HepG2 (cell line): Measurements from ENCODE around the gene GALNT17. TPM values are rescaled to one million over a fixed set of nuclear protein-coding genes. Genes with fewer than 3 reads are reported as not detected.

Experiments used
- ATAC-seq: fragments of 200-7000 bp; cut with Tn5 transposase; 3 replicates; pipeline ENCODE4 v1.9.1; 2020; ENCODE audit warnings: mild to moderate bottlenecking, moderate library complexity
- BruUV-seq: library from RNA; stranded (reverse); fragments of 400-500 nt; replicated peaks from 2 replicates; lab custom pipeline; 2021; lab: Mats Ljungman, UMichigan
- CTCF ChIA-PET: fragments of 300-600 bp; formaldehyde crosslinking; extraction: SDS; loops from one replicate; lab custom pipeline; 2021; ENCODE audit warnings: low total read pairs, inconsistent platforms, low intra/inter-chr PET ratio; lab: Yijun Ruan, JAX
- POLR2A ChIA-PET: fragments of 350-600 bp; sonication (Branson Sonifier 250); formaldehyde crosslinking; loops from one replicate; lab custom pipeline; 2020; ENCODE audit warnings: antibody characterized with exemption, inconsistent platforms; lab: Yijun Ruan, JAX
- DNase-seq: peaks from one replicate; pipeline ENCODE4 v3.0.0-alpha.2; 2015; ENCODE audit warnings: low spot score
- FAIRE-seq: peaks from 3 replicates; lab custom pipeline; 2011; peaks lifted over from hg19 to GRCh38; lab: Jason Lieb, UNC
- H2AFZ ChIP-seq: one replicate; pipeline ENCODE4 v1.6.1; 2011; ENCODE audit warnings: low read length, inconsistent platforms
- H3K27ac ChIP-seq: fragments of 300-600 bp; 3 replicates; pipeline ENCODE4 v1.8.0; 2011; ENCODE audit warnings: mixed run types, mild to moderate bottlenecking, mixed read lengths, low read length, inconsistent platforms; ENCODE audit not compliant: insufficient read depth; ENCODE audit errors: extremely low read length
- H3K27me3 ChIP-seq, 2 experiments: fragments of 200-600 bp in 1 of 2; 2 replicates in 1 of 2; 3 replicates in 1 of 2; pipeline versions ENCODE4 v1.6.0 to v1.8.0; 2011; ENCODE audit warnings: low read length in 2 of 2, mild to moderate bottlenecking in 2 of 2, moderate library complexity in 2 of 2, inconsistent platforms in 1 of 2; ENCODE audit not compliant: insufficient read depth in 2 of 2, control insufficient read depth in 1 of 2
- H3K36me3 ChIP-seq, 2 experiments: fragments of 200-600 bp in 1 of 2; replicated peaks in 1 of 2; 2 replicates in 1 of 2; 3 replicates in 1 of 2; pipeline versions ENCODE4 v1.5.1 to v1.8.0; 2011; ENCODE audit warnings: low read length in 2 of 2, inconsistent platforms in 1 of 2; ENCODE audit not compliant: insufficient read depth in 2 of 2, control insufficient read depth in 1 of 2
- H3K4me1 ChIP-seq: 2 replicates; pipeline ENCODE4 v1.5.1; 2012; ENCODE audit warnings: low read length, inconsistent platforms; ENCODE audit not compliant: insufficient read depth
- H3K4me2 ChIP-seq: 2 replicates; pipeline ENCODE4 v1.6.0; 2011; ENCODE audit warnings: low read depth, low read length, inconsistent platforms
- H3K4me3 ChIP-seq, 3 experiments: fragments of 200-600 bp in 1 of 3; sonication (generic), shearing (Covaris generic) in 1 of 3; replicated peaks in 1 of 3; 2 replicates each; pipeline ENCODE4 v1.5.1; 2011 to 2016; ENCODE audit warnings: low read length in 3 of 3, inconsistent platforms in 2 of 3, low read depth in 2 of 3, mild to moderate bottlenecking in 2 of 3, control low read depth in 1 of 3, mixed read lengths in 1 of 3; ENCODE audit not compliant: insufficient read depth in 1 of 3
- H3K79me2 ChIP-seq: one replicate; pipeline ENCODE4 v1.6.1; 2011; ENCODE audit warnings: low read length, inconsistent platforms; ENCODE audit not compliant: insufficient read depth
- H3K9ac ChIP-seq: 2 replicates; pipeline ENCODE4 v1.6.0; 2011; ENCODE audit warnings: mild to moderate bottlenecking, low read depth, low read length, inconsistent platforms; ENCODE audit not compliant: insufficient read depth
- H3K9me3 ChIP-seq: 2 replicates; pipeline ENCODE4 v1.5.1; 2012; ENCODE audit warnings: mild to moderate bottlenecking, low read length
- H4K20me1 ChIP-seq: 2 replicates; pipeline ENCODE4 v1.6.0; 2011; ENCODE audit warnings: inconsistent platforms, mild to moderate bottlenecking, low read length, moderate library complexity; ENCODE audit not compliant: insufficient read depth
- ADNP ChIP-seq: sonication (generic); formaldehyde crosslinking; IDR thresholded peaks from 2 replicates; pipeline ENCODE4 v1.4.0; 2020; ENCODE audit warnings: missing genetic modification reagents
- ELF3 ChIP-seq: IDR thresholded peaks from 2 replicates; pipeline ENCODE4 v1.6.1; 2016; ENCODE audit warnings: missing genetic modification reagents, missing compliant biosample characterization
- HNRNPK ChIP-seq: fragments of 200-400 bp; formaldehyde crosslinking; IDR thresholded peaks from 2 replicates; pipeline ENCODE4 v1.6.1; 2018; ENCODE audit warnings: low read length, low read depth, moderate library complexity, mild to moderate bottlenecking; ENCODE audit not compliant: poor library complexity, severe bottlenecking
- RAD21 ChIP-seq: fragments of 450-650 bp; formaldehyde crosslinking; IDR thresholded peaks from 2 replicates; pipeline ENCODE4 v1.5.0; 2020; ENCODE audit warnings: mild to moderate bottlenecking
- RXRB ChIP-seq: IDR thresholded peaks from 2 replicates; pipeline ENCODE4 v1.6.1; 2016; ENCODE audit warnings: borderline replicate concordance, missing genetic modification reagents, missing compliant biosample characterization
- SALL1 ChIP-seq: sonication (generic); formaldehyde crosslinking; IDR thresholded peaks from 2 replicates; pipeline ENCODE4 v1.8.0; 2022; ENCODE audit warnings: mild to moderate bottlenecking, missing genetic modification reagents
- SALL2 ChIP-seq: sonication (generic); formaldehyde crosslinking; IDR thresholded peaks from 2 replicates; pipeline ENCODE4 v1.8.1; 2023; ENCODE audit warnings: mild to moderate bottlenecking, missing genetic modification reagents, inconsistent platforms
- STAG1 ChIP-seq: sonication (generic); formaldehyde crosslinking; IDR thresholded peaks from 2 replicates; pipeline ENCODE4 v1.4.0; 2020; ENCODE audit warnings: missing genetic modification reagents
- TEAD3 ChIP-seq: optimal IDR thresholded peaks from 2 replicates; pipeline ENCODE3; 2016; ENCODE audit warnings: borderline replicate concordance
- ZNF121 ChIP-seq: sonication (generic); formaldehyde crosslinking; IDR thresholded peaks from 2 replicates; pipeline ENCODE4 v1.5.0; 2020; ENCODE audit warnings: mild to moderate bottlenecking, missing genetic modification reagents
- ZNF263 ChIP-seq: sonication (generic); formaldehyde crosslinking; IDR thresholded peaks from 2 replicates; pipeline ENCODE4 v1.4.0; 2020; ENCODE audit warnings: missing genetic modification reagents
- ZNF331 ChIP-seq: sonication (generic); formaldehyde crosslinking; IDR thresholded peaks from 2 replicates; pipeline ENCODE4 v1.4.0; 2020; ENCODE audit warnings: missing genetic modification reagents
- WGBS: methylation state at CpG from one replicate; pipeline ENCODE4 v1.1.6; 2017; ENCODE audit warnings: low lambda C conversion rate; 5-methylcytosine and 5-hydroxymethylcytosine counted together
- in situ Hi-C: cut with HindIII; loops from 2 replicates; pipeline ENCODE4 v1.10.0; 2017; ENCODE audit warnings: low pct_unique_long_range_greater_than_20kb; ENCODE audit not compliant: extremely low pct_ligation_motif_present
- intact Hi-C: fragments of 100-400 bp; cut with micrococcal nuclease; formaldehyde crosslinking; loops from one replicate; pipeline ENCODE4 v1.10.0; 2022; ENCODE audit not compliant: unreplicated experiment
- polyA plus RNA-seq, 8 experiments: library from polyadenylated mRNA; depleted of rRNA in 3 of 8; stranded (reverse) in 7 of 8; unstranded in 1 of 8; fragments of >200 nt; fragmentation: Illumina TruSeq in 4 of 8; extraction: Trizol in 4 of 8; gene quantifications; 2 replicates each; pipeline versions ENCODE4 v1.2.1 to v1.2.3, GENCODE V29; 2011 to 2016; ENCODE audit warnings: low read depth in 4 of 8, missing spikeins in 1 of 8, mixed read lengths in 1 of 8; ENCODE audit not compliant: insufficient read depth in 1 of 8
- total RNA-seq, 5 experiments: library from RNA; depleted of rRNA; stranded (reverse); fragments of >200 nt; fragmentation: Illumina TruSeq; extraction: Trizol; gene quantifications; 2 replicates each; pipeline ENCODE4 v1.2.3, GENCODE V29; 2016; ENCODE audit warnings: low read depth in 1 of 5
- TF ChIP-seq, protein P1 (sequence below): IDR thresholded peaks from 2 replicates; pipeline ENCODE4 v1.6.1; 2016; ENCODE audit warnings: missing compliant biosample characterization, missing genetic modification reagents, borderline replicate concordance
- TF ChIP-seq, protein P2 (sequence below): sonication (generic); formaldehyde crosslinking; IDR thresholded peaks from 2 replicates; pipeline ENCODE4 v1.5.1; 2020; ENCODE audit warnings: mild to moderate bottlenecking, missing genetic modification reagents, moderate library complexity
- TF ChIP-seq, protein P3 (sequence below): sonication (generic); formaldehyde crosslinking; IDR thresholded peaks from 2 replicates; pipeline ENCODE4 v1.9.0; 2022; ENCODE audit warnings: missing genetic modification reagents, mild to moderate bottlenecking, borderline replicate concordance

GALNT17 gene
- total and polyA plus RNA-seq, 2 of the 13 experiments (the other 11 are each of a cell fraction or from before 2014, with no cell fraction given), result not detected

DNA sequence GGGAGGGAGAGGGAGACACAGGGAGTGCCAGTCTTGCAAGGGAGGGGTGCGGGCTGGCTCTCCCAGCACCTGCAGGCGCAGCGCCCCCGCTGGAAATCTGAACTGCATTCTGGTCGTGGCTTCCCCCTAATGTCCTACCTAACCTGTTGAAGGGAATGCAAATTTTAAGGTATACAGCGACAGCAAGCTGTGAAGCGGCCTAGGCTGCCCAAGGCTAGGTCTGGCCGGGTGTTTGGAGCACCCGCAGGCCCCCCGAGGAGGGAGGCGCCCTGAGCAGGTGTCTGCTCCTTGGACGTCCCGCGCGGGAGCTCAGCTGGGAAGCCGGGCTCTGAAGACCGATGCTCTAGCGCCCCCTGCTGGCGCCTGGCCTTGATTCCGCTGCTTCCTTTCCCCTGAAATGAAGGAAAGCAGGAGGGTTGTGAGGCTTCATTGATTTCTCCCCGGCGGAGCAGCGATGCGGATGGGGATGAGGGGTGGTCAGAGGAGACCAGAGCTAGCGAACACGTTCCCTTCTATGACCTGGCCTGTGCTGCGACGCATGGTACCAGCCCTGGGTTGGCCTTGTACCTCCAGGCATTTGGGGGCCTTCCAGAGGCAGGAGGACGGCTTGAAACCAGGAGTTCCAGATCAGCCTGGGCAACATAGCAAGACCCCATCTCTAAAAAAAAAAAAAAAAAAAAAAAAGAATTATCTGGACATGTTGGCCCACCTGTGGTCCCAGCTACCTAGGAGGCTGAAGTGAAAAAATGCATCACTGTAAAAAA lies 601.3 kb downstream of the GALNT17 start:
- Histone ChIP-seq H2AFZ (no peak overlapping the region), H3K79me2 (no peaks in the 10 kb centered on the region), H3K9me3 (no peaks in the 10 kb centered on the region), H4K20me1 (no peaks in the 10 kb centered on the region), H3K4me3 (0 out of 6 replicates have a peak overlapping the region, but pooled peaks of 1 of the 3 experiments have one; percentile 16), H3K9ac (no peak overlapping the region), H3K27ac (no peak overlapping the region), H3K27me3 (no peaks in the 10 kb centered on the region), H3K36me3 (no peaks in the 10 kb centered on the region), H3K4me2 (no peak overlapping the region), H3K4me1 (no peaks in the 10 kb centered on the region)
- FAIRE-seq (no peak), DNase-seq (peak; percentile 52), ATAC-seq (peak; percentile 87)
- in situ Hi-C loops (no loop called here), intact Hi-C loops (loop anchor here (1.0 to 2.0 kb wide), 2 partner anchors 876 to 904 kb away; no protein-coding TSS in a partner anchor)
- no TSS peak for BruUV-seq
- POLR2A ChIA-PET, result interaction anchor here (0.5 kb wide), 1 partner anchor 600 kb away, joined by 3 read pairs; no protein-coding TSS in a partner anchor
- 11% methylated on average over 14 of the region's 29 CpGs for WGBS
- CTCF ChIA-PET, result interaction anchor here (1.8 to 2.2 kb wide), 3 partner anchors 876 to 920 kb away, joined by 3 to 30 read pairs (median 15); no protein-coding TSS in a partner anchor
- TF ChIP-seq RAD21 (CRISPR knock-in tag), result peak; percentile 87
- peak; percentile 20 for TF ChIP-seq TEAD3 (CRISPR knock-in tag)
- TF ChIP-seq RXRB (CRISPR knock-in tag), result 0 out of 2 replicates have a peak, but pooled peaks have one; percentile 13
- TF ChIP-seq, protein P1, sequence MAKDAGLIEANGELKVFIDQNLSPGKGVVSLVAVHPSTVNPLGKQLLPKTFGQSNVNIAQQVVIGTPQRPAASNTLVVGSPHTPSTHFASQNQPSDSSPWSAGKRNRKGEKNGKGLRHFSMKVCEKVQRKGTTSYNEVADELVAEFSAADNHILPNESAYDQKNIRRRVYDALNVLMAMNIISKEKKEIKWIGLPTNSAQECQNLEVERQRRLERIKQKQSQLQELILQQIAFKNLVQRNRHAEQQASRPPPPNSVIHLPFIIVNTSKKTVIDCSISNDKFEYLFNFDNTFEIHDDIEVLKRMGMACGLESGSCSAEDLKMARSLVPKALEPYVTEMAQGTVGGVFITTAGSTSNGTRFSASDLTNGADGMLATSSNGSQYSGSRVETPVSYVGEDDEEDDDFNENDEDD (CRISPR knock-in tag), result peak; percentile 30; the same call in 1 of the 2 replicates
- no peak for TF ChIP-seq SALL2 (CRISPR knock-in tag)
- TF ChIP-seq ZNF331, result 0 out of 2 replicates have a peak, but pooled peaks have one; percentile 36
- TF ChIP-seq ZNF121 (CRISPR knock-in tag), result peak; percentile 79
- TF ChIP-seq STAG1 (CRISPR knock-in tag), result peak; percentile 95
- TF ChIP-seq, protein P2, sequence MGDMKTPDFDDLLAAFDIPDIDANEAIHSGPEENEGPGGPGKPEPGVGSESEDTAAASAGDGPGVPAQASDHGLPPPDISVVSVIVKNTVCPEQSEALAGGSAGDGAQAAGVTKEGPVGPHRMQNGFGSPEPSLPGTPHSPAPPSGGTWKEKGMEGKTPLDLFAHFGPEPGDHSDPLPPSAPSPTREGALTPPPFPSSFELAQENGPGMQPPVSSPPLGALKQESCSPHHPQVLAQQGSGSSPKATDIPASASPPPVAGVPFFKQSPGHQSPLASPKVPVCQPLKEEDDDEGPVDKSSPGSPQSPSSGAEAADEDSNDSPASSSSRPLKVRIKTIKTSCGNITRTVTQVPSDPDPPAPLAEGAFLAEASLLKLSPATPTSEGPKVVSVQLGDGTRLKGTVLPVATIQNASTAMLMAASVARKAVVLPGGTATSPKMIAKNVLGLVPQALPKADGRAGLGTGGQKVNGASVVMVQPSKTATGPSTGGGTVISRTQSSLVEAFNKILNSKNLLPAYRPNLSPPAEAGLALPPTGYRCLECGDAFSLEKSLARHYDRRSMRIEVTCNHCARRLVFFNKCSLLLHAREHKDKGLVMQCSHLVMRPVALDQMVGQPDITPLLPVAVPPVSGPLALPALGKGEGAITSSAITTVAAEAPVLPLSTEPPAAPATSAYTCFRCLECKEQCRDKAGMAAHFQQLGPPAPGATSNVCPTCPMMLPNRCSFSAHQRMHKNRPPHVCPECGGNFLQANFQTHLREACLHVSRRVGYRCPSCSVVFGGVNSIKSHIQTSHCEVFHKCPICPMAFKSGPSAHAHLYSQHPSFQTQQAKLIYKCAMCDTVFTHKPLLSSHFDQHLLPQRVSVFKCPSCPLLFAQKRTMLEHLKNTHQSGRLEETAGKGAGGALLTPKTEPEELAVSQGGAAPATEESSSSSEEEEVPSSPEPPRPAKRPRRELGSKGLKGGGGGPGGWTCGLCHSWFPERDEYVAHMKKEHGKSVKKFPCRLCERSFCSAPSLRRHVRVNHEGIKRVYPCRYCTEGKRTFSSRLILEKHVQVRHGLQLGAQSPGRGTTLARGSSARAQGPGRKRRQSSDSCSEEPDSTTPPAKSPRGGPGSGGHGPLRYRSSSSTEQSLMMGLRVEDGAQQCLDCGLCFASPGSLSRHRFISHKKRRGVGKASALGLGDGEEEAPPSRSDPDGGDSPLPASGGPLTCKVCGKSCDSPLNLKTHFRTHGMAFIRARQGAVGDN, result peak; percentile 27; the same call in 1 of the 2 replicates
- TF ChIP-seq ELF3, result 0 out of 2 replicates have a peak, but pooled peaks have one; percentile 20
- TF ChIP-seq, protein P3, sequence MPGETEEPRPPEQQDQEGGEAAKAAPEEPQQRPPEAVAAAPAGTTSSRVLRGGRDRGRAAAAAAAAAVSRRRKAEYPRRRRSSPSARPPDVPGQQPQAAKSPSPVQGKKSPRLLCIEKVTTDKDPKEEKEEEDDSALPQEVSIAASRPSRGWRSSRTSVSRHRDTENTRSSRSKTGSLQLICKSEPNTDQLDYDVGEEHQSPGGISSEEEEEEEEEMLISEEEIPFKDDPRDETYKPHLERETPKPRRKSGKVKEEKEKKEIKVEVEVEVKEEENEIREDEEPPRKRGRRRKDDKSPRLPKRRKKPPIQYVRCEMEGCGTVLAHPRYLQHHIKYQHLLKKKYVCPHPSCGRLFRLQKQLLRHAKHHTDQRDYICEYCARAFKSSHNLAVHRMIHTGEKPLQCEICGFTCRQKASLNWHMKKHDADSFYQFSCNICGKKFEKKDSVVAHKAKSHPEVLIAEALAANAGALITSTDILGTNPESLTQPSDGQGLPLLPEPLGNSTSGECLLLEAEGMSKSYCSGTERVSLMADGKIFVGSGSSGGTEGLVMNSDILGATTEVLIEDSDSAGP (CRISPR knock-in tag), result 0 out of 2 replicates have a peak, but pooled peaks have one; percentile 30
- TF ChIP-seq ZNF263 (CRISPR knock-in tag), result peak; percentile 67
- TF ChIP-seq SALL1 (CRISPR knock-in tag), result peak; percentile 34; the same call in 1 of the 2 replicates
- no peak for TF ChIP-seq ADNP
- TF ChIP-seq HNRNPK, result peak; percentile 50
